Left lung (tissue), 10 donors: ENCODE measurements around the gene WDR47. TPM values are rescaled to one million over a fixed set of nuclear protein-coding genes. Genes with fewer than 3 reads are reported as not detected.

ENCODE experiments used
- ATAC-seq: fragments of 200-7000 bp; cut with Tn5 transposase; one replicate; pipeline ENCODE4 v1.9.1; 2020; ENCODE audit warnings: moderate library complexity
- DNase-seq, 4 donors: peaks; one replicate each; pipeline ENCODE4 v3.0.0-alpha.2; 2013 to 2020
- H3K27ac ChIP-seq, 2 donors: fragments of 200-600 bp; sonication (generic) in 1 of 2; one replicate each; pipeline versions ENCODE4 v1.5.0 to v1.8.0; 2020 to 2021
- H3K27me3 ChIP-seq, 2 donors: fragments of 200-600 bp; sonication (generic) in 1 of 2; one replicate each; pipeline versions ENCODE4 v1.5.0 to v1.8.0; 2020 to 2021
- H3K36me3 ChIP-seq, 2 donors: fragments of 200-600 bp; sonication (generic) in 1 of 2; one replicate each; pipeline versions ENCODE4 v1.5.0 to v1.8.0; 2020 to 2021
- H3K4me1 ChIP-seq, 2 donors: fragments of 200-600 bp; one replicate each; pipeline ENCODE4 v1.8.0; 2021
- H3K4me3 ChIP-seq, 2 donors: fragments of 200-600 bp; sonication (generic) in 1 of 2; one replicate each; pipeline versions ENCODE4 v1.5.0 to v1.8.0; 2020 to 2021; ENCODE audit warnings: mild to moderate bottlenecking in 1 of 2
- H3K9me3 ChIP-seq, 2 donors: fragments of 200-600 bp; sonication (generic) in 1 of 2; one replicate each; pipeline versions ENCODE4 v1.5.0 to v1.8.0; 2020 to 2021
- CTCF ChIP-seq, 2 donors: fragments of 200-600 bp; sonication (generic) in 1 of 2; IDR thresholded peaks; one replicate each; pipeline versions ENCODE4 v1.5.0 to v1.8.0; 2021; ENCODE audit warnings: antibody characterized with exemption in 2 of 2
- intact Hi-C, 2 donors: fragments of 100-400 bp; cut with DNase I; formaldehyde crosslinking; loops; one replicate each; pipeline versions ENCODE4 v1.11.2 to v1.14.2; 2022
- polyA plus RNA-seq, 6 donors: library from polyadenylated mRNA; unstranded; fragments of 120-200 nt; gene quantifications; one replicate each; pipeline ENCODE4 v1.2.1, GENCODE V29; 2013; ENCODE audit not compliant: insufficient read length in 6 of 6
- total RNA-seq, 2 donors: library from RNA; stranded (reverse); fragmentation: NEBNext Ultra II Directional; extraction: Animal tissue kit (Norgen Biotek cat#: 25700); gene quantifications; one replicate each; pipeline ENCODE4 v1.2.1, GENCODE V29; 2021
- donor health status: DM: no; HTN: yes; CAD: no.
- donor health status: DM: no; HTN: no; CAD: no.

Gene WDR47
- total and polyA plus RNA-seq, 8 donors, result 14.1 to 18.5 (median 15.4) TPM

- Histone ChIP-seq H3K4me1 (peaks cover 7 to 35% of the 10 kb centered on the region in 2 donors), H3K9me3 (no peaks in the 10 kb centered on the region), H3K36me3 (no peaks in the 10 kb centered on the region), H3K27ac (peak overlapping the region; percentile 96 to 97), H3K4me3 (peak overlapping the region; percentile 74), H3K27me3 (no peaks in the 10 kb centered on the region)
- no peak for TF ChIP-seq CTCF (IDR thresholded peaks at IDR 0.05)
- peak; percentile 50 for ATAC-seq
- peak in 1 of 4 donors; percentile 83 for DNase-seq
- intact Hi-C loops, result no loop called here
These were observed 79.2 kb downstream of the WDR47 start for GRCh38 chr1:108962681-108963051.

GRCh38 chr1:108961752-108962486 is 80.0 kb downstream of the WDR47 start:
- no peak for ATAC-seq
- intact Hi-C loops, result no loop called here

GRCh38 chr1:108961198-108961597 is 80.7 kb downstream of the WDR47 start:
- no peak overlapping the region for H3K27ac ChIP-seq
- H3K27me3 ChIP-seq, result no peaks in the 10 kb centered on the region
- H3K4me1 ChIP-seq, result peaks cover 7 to 35% of the 10 kb centered on the region in 2 donors
- no peaks in the 10 kb centered on the region for H3K9me3 ChIP-seq
- no peak overlapping the region for H3K4me3 ChIP-seq
- no peak for ATAC-seq
- peaks cover 0 to under 1% of the 10 kb centered on the region in 2 donors for H3K36me3 ChIP-seq
- DNase-seq, result no peak
- TF ChIP-seq CTCF (IDR thresholded peaks at IDR 0.05), result no peak
- intact Hi-C loops, result no loop called here

More at GRCh38 chr1:108961752-108962486, 80.0 kb downstream of the WDR47 start:
- Histone ChIP-seq H3K4me1 (peaks cover 7 to 35% of the 10 kb centered on the region in 2 donors), H3K4me3 (peak overlapping the region; percentile 74), H3K9me3 (no peaks in the 10 kb centered on the region), H3K36me3 (no peaks in the 10 kb centered on the region), H3K27me3 (no peaks in the 10 kb centered on the region), H3K27ac (peak overlapping the region in 1 of 2 donors; percentile 96)
- no peak for TF ChIP-seq CTCF (IDR thresholded peaks at IDR 0.05)
- no peak for DNase-seq

- peaks cover 0 to 5% of the 10 kb centered on the region in 2 donors for H3K36me3 ChIP-seq
- H3K4me3 ChIP-seq, result no peak overlapping the region
- H3K27me3 ChIP-seq, result no peaks in the 10 kb centered on the region
- no peak for ATAC-seq
- no peak overlapping the region for H3K27ac ChIP-seq
- H3K4me1 ChIP-seq, result peaks cover 7 to 35% of the 10 kb centered on the region in 2 donors
- DNase-seq, result no peak
- TF ChIP-seq CTCF (IDR thresholded peaks at IDR 0.05), result no peak
- intact Hi-C loops, result no loop called here
- H3K9me3 ChIP-seq, result no peaks in the 10 kb centered on the region
These were observed 81.2 kb downstream of the WDR47 start for GRCh38 chr1:108960719-108961118.

- Histone ChIP-seq H3K4me3 (no peak overlapping the region), H3K9me3 (no peaks in the 10 kb centered on the region), H3K36me3 (peaks cover 0 to 22% of the 10 kb centered on the region in 2 donors), H3K27ac (no peak overlapping the region), H3K27me3 (no peaks in the 10 kb centered on the region), H3K4me1 (peaks cover 7 to 27% of the 10 kb centered on the region in 2 donors)
- no peak for TF ChIP-seq CTCF (IDR thresholded peaks at IDR 0.05)
- intact Hi-C loops, result no loop called here
- ATAC-seq, result no peak
- no peak for DNase-seq
These were observed 84.0 kb downstream of the WDR47 start for GRCh38 chr1:108957888-108958287.
